DMS 273 (cell line): ENCODE results near the gene GRB2.
"Not testable (repeated sequence)": the region's sequence is repeated elsewhere in the genome, so short reads cannot be mapped to it uniquely, and the experiment has no call there.

Experiments
- DNase-seq: peaks from one replicate; lab custom pipeline; 2025; ENCODE audit not compliant: unreplicated experiment; lab: John Stamatoyannopoulos, UW

The GRB2 gene

DNA sequence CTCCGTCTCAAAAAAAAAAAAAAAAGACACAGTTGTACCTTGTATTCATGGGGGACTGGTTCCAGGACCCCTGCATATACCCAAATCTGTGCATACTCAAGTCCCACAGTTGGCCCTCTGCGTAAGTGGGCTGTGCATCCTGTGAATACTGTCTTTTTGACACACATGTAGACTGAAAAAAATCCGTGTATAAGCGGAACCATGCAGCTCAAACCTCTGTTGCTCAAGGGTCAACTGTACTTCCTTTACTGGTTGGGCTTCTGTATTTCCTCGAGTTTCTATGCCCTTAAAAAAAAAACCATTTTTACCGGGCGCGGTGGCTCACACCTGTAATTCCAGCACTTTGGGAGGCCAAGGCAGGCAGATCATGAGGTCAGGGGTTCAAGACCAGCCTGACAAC lies 52.3 kb downstream of the GRB2 start:
- no peak for DNase-seq

DNA sequence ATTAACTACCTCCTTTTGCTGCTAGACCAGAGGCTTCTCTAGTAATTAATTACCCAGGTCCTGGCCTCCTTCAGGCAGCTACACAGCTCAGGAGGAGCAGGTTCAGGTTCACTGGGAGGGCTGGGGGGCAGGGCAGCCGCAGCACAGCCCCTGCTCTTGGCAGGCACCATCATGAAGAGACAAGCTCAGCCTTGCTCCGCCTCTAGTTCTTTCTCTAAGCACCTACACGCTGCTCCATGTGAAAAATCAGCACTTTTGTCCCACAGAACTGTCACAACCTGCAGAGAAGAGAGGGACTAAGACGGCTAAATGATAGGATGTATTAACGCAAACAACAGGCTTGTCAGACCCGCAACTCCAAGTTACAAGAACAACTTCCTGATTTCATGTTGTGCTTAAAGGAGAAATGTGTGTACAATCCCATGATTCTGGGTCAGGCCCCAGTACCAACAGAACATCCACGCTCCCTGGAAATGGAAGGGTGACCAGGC lies 53.4 kb downstream of the GRB2 start:
- DNase-seq, result peak; percentile 52

DNA sequence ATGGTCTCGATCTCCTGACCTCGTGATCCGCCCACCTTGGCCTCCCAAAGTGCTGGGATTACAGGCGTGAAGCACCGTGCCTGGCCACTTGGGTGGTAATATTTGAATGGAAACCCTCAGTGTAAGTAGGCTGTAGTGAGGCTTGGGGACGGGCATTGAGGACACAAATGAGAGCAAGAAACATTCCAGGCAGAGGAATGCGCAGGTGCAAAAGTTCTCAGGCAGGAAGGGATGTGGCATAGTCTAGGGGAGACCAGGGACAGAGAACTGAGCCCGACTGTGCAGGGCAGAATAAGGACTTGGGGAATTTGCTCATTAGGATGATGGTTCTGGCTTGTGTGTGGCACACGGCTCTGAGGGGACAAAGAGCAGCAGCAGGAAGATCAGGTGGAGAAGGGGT lies 54.8 kb downstream of the GRB2 start:
- no peak for DNase-seq

DNA sequence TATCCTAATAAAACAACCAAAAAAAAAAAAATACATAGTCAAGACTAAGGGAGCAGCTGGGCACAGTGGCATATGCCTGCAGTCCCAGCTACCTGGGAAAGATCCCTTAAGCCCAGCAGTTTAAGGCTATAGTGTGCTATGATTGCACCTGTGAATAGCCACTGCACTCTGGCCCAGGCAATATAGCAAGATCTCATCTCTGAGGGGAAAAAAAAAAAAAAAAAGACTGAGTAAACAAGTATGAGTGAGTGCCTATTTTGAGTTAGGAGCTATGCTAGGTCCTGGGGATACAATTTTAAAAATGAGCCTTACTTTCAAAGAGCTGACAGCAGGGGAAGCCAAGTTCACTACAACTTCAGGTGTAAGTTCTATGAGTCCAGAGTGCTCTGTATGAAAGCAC lies 55.4 kb downstream of the GRB2 start:
- DNase-seq, result no peak

DNA sequence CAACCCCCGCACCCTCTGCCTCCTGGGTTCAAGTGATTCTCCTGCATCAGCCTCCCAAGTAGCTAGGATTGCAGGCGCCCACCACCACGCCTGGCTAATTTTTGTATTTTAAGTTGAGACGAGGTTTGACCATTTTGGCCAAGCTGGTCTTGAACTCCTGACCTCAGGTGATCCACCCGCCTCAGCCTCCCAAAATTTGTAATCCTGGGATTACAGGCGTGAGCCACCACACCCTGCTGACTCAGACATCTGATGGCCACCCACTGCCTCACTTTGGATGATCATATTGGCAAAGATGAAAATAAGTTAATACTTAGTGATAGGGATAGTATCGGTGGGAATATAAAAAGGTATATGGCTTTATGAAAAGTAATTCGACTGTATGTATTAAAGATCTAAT lies 55.9 kb downstream of the GRB2 start:
- no peak for DNase-seq

DNA sequence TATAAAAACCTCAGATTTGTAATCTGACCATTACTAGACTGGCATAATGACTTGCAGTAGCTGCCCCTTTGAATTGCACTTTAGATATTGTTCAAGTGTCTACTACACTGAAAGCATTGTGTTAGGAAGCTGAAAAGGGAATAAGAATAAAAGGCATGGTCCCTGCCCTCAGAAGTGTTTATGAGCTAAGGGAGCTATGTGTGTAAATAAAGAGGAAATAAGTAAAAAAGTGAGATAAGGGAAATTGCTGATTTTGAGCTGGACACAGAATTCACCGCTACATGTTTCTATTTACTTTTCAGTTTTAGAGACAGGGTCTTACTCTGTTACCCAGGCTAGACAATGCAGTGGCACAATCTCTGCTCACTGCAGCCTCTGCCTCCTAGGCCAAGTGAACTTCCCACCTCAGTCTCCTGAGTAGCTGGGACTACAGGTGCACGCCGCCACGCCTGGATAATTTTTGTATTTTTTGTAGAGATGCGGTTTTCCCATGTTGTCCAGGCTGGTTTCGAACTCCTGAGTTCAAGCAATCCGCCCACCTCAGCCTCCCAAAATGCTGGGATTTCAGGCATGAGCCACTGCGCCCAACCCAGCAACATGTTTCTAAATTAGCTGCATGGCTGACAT lies 57.0 kb downstream of the GRB2 start:
- DNase-seq, result no peak

GRCh38 chr17:75346906-75347305 lies 58.6 kb downstream of the GRB2 start:
- peak; percentile 59 for DNase-seq

DNA sequence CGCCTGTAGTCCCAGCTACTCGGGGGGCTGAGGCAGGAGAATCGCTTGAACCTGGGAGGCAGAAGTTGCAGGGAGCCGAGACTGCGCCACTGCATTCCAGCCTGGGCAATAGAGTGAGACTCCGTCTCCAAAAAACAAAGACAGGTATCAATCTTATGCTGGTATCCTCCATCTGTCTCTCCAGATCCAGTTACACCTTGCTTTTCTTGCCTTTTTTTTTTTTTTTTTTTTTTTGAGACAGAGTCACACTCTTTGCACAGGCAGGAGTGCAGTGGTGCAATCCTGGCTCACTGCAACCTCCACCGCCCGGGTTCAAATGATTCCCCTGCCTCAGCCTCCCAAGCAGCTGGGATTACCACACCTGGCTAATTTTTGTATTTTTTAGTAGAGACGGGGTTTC lies 59.1 kb downstream of the GRB2 start:
- DNase-seq, result not testable (repeated sequence)

GRCh38 chr17:75345514-75346167 lies 59.8 kb downstream of the GRB2 start:
- peak; percentile 22 for DNase-seq

DNA sequence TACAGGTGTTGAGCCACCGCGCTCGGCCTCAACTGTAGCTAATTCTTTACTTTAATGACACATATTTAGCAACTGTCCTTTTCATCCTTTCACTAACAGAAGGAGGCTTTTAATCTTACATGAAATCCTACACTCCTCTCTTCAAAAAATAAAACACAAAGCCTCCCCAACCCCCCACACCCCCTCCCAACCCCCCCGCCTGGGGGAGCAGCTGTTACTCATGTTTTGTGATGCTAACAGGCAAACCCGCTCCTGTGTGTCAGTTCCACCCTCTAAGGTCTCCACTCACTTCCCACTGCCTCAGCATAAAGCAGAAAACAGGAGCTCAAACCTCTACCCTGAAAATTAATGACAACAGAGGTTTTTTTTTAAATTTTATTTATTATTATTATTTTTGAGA lies 60.8 kb downstream of the GRB2 start:
- DNase-seq, result peak; percentile 71

GRCh38 chr17:75342996-75343395 lies 62.5 kb downstream of the GRB2 start:
- peak; percentile 26 for DNase-seq

- DNase-seq, result peak; percentile 39
Measured at GRCh38 chr17:75341784-75342486, 63.5 kb downstream of the GRB2 start.

- DNase-seq, result peak; percentile 79
Measured at GRCh38 chr17:75340631-75341030, 64.8 kb downstream of the GRB2 start.

GRCh38 chr17:75339971-75340370 lies 65.5 kb downstream of the GRB2 start:
- no peak for DNase-seq

DNA sequence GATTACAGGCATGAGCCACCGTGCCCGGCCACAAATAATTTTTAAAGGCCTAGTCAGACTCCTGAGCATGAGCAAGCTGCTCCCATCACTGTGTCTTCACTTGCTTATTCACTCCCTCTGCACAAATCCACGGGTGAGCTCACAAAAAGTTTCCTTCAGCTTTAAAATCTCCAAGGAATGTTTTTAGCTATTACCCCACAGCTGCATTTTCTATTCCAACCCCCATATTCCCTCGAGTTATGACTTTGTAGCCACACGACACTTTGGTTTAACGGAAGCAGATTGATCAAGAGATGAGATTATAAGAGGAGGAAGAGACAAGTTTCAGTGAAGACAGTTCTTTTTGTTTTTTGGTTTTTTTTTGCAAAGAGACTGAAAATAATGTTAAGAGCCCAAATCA lies 67.1 kb downstream of the GRB2 start:
- no peak for DNase-seq

DNA sequence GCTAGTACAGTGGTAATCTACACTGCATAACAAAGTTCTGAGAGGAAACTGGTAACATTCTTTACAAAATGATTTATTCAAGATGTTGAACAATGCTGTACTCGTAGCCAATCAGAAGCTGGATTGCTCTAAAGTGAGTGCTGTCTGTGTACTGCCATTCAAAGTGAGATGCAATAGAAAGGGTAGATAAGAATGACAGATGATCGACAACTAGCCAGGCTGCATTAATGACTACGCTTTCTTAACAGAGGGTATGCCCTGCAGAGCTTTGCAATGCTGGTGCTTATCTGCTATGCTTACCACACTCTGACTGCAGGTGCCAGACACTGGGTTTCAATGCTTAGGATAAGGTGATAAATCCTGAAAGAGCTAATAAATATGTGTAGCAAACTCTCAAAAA lies 70.2 kb downstream of the GRB2 start:
- no peak for DNase-seq

GRCh38 chr17:75334723-75335122 lies 70.8 kb downstream of the GRB2 start:
- no peak for DNase-seq

DNA sequence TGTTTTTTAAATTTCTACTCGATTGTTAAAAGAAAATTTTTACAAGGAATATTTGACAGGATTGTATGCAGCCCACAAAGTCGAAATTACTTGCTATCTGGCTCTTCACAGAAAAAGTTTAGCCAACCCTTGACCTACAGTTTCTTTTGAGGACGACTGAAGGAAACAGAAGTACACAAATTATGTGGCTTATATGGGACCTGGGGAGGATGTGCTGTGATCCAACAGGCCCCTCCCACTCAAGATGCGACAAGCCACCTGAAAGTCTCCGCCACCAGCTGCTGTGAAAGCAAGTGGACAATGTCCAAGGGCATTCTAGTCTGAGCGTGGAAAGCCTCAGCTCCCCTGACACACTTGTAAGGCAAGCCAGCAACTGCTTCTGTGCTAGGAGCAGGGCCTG lies 73.8 kb downstream of the GRB2 start:
- no peak for DNase-seq

DNA sequence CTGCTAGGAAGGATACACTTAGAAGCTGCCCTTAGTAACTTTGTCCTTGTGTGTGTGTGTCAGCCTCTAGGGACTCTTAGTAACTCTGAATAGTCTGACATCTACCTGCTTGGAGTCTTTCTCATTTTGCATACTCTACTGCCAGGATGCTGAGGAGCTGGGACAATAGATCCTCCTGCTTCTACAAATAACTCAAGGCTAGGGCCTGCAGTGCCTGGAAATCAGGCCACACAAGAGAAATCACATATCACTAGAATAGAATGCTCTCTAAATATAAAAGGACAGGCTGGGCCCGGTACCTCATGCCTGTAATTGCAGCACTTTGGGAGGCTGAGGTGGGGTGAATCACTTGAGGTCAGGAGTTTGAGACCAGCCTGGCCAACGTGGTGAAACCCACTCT lies 77.7 kb downstream of the GRB2 start:
- DNase-seq, result no peak

DNA sequence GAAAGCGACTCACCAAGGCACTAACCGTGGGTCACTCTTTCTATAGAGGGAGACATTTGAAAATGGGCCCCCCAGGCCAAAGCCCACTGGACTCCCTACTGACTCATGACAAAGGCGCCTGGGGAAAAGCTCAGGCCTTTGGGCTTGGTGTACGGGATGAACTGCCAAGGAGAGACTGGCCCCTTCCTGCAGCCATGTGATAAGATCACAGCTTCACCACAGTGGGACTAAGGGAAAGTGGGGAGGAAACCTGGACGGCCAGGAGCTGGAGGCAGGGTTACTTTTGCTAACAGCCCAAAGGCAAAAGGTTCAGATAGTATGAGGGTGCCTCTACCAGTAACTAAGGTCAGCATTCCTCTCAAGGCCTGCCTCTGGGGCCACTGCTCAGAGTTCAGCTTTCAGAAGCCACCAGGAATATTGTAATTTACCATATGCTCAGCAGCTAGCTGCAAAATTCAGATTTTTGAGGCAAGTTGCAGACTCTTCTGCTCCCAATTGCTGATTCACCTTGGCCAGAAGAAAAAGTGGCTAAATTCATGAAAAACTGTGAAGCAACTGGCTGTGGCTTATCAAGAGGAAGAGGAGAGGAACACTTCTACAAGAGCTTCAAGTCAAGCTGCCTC lies 79.1 kb downstream of the GRB2 start:
- DNase-seq, result peak; percentile 78

- DNase-seq, result peak; percentile 98
Measured at GRCh38 chr17:75325827-75326225, 79.7 kb downstream of the GRB2 start.

GRCh38 chr17:75325348-75325747 lies 80.1 kb downstream of the GRB2 start:
- DNase-seq, result peak; percentile 74
